HG03097 (cell line): Measurements from ENCODE around the gene NEDD4L.
"Not testable (repeated sequence)": the region's sequence is repeated elsewhere in the genome, so short reads cannot be mapped to it uniquely, and the experiment has no call there.

Source experiments
- ATAC-seq: cut with Tn5 transposase; IDR thresholded peaks from one replicate; pipeline ENCODE4 v1.9.1; 2021; ENCODE audit not compliant: unreplicated experiment, low FRiP score

Gene NEDD4L

GRCh38 chr18:58431215-58431614, 387.2 kb downstream of the NEDD4L start:
- no peak for ATAC-seq

GRCh38 chr18:58432050-58432727, 388.2 kb downstream of the NEDD4L start:
- no peak for ATAC-seq

GRCh38 chr18:58435221-58436005, 391.4 kb downstream of the NEDD4L start:
- not testable (repeated sequence) for ATAC-seq

GRCh38 chr18:58438161-58438957, 394.3 kb downstream of the NEDD4L start:
- no peak for ATAC-seq

GRCh38 chr18:58438958-58439300, 394.9 kb downstream of the NEDD4L start:
- no peak for ATAC-seq

GRCh38 chr18:58443671-58444070, 399.6 kb downstream of the NEDD4L start:
- ATAC-seq = no peak

GRCh38 chr18:58446391-58447060, 402.5 kb downstream of the NEDD4L start:
- ATAC-seq = no peak

GRCh38 chr18:58447402-58448095, 403.5 kb downstream of the NEDD4L start:
- ATAC-seq = no peak

- ATAC-seq = no peak
Observed at GRCh38 chr18:58449464-58449863, 405.4 kb downstream of the NEDD4L start.
